IMR-90 (cell line): Measurements from ENCODE around the gene DAB1. TPM values are rescaled to one million over a fixed set of nuclear protein-coding genes. Genes with fewer than 3 reads are reported as not detected.

Source experiments
- ATAC-seq: fragments of 200-7000 bp; cut with Tn5 transposase; 2 replicates; pipeline ENCODE4 v1.9.1; 2020; ENCODE audit warnings: low read depth, mild to moderate bottlenecking, moderate library complexity
- BruUV-seq: library from RNA; stranded (reverse); fragments of 400-500 nt; replicated peaks from 2 replicates; lab custom pipeline; 2021; lab: Mats Ljungman, UMichigan
- CTCF ChIA-PET: fragments of 300-600 bp; formaldehyde crosslinking; extraction: SDS; loops from one replicate; lab custom pipeline; 2021; ENCODE audit warnings: antibody characterized with exemption; lab: Yijun Ruan, JAX
- POLR2A ChIA-PET: fragments of 300-600 bp; sonication (Branson Sonifier 250); formaldehyde crosslinking; loops from one replicate; lab custom pipeline; 2022; ENCODE audit warnings: antibody characterized with exemption; ENCODE audit not compliant: unreplicated experiment; lab: Charles Lee
- DNase-seq: peaks from one replicate; pipeline ENCODE4 v3.0.0; 2013
- H2AFZ ChIP-seq: replicated peaks from 2 replicates; pipeline ENCODE3; 2013; ENCODE audit warnings: low read length, mild to moderate bottlenecking; ENCODE audit not compliant: poor library complexity
- H2AK5ac ChIP-seq: 2 replicates; pipeline ENCODE4 v1.6.1; 2013; ENCODE audit warnings: low read depth, low read length, inconsistent platforms
- H2AK9ac ChIP-seq: replicated peaks from 2 replicates; pipeline ENCODE3; 2013; ENCODE audit warnings: mild to moderate bottlenecking, low read depth, low read length, moderate library complexity; ENCODE audit not compliant: poor library complexity
- H2BK120ac ChIP-seq: 2 replicates; pipeline ENCODE4 v1.6.1; 2013; ENCODE audit warnings: low read depth, low read length, inconsistent platforms
- H2BK15ac ChIP-seq: 3 replicates; pipeline ENCODE4 v1.6.1; 2013; ENCODE audit warnings: low read depth, low read length, inconsistent platforms
- H2BK20ac ChIP-seq: 2 replicates; pipeline ENCODE4 v1.6.1; 2013; ENCODE audit warnings: low read depth, mild to moderate bottlenecking, inconsistent platforms, low read length, moderate library complexity
- H2BK5ac ChIP-seq: 2 replicates; pipeline ENCODE4 v1.6.1; 2013; ENCODE audit warnings: mild to moderate bottlenecking, low read depth, low read length, inconsistent platforms; ENCODE audit not compliant: poor library complexity, severe bottlenecking
- H3K14ac ChIP-seq: replicated peaks from 2 replicates; pipeline ENCODE4 v1.6.1; 2013; ENCODE audit warnings: low read depth, low read length, inconsistent platforms
- H3K18ac ChIP-seq: 2 replicates; pipeline ENCODE4 v1.6.1; 2013; ENCODE audit warnings: low read depth, low read length, control low read depth
- H3K23ac ChIP-seq: 2 replicates; pipeline ENCODE4 v1.6.1; 2013; ENCODE audit warnings: low read depth, low read length, inconsistent platforms
- H3K27ac ChIP-seq: 2 replicates; pipeline ENCODE4 v1.5.1; 2013; ENCODE audit warnings: mild to moderate bottlenecking, control low read depth, low read length; ENCODE audit not compliant: insufficient read depth
- H3K27me3 ChIP-seq: 2 replicates; pipeline ENCODE4 v1.6.1; 2013; ENCODE audit warnings: low read length; ENCODE audit not compliant: control insufficient read depth, insufficient read depth
- H3K36me3 ChIP-seq: 2 replicates; pipeline ENCODE4 v1.6.1; 2013; ENCODE audit warnings: low read length, mixed read lengths; ENCODE audit not compliant: control insufficient read depth, insufficient read depth
- H3K4ac ChIP-seq: 2 replicates; pipeline ENCODE4 v1.6.1; 2013; ENCODE audit warnings: low read depth, low read length, inconsistent platforms
- H3K4me1 ChIP-seq: 2 replicates; pipeline ENCODE4 v1.6.1; 2013; ENCODE audit warnings: low read length, mixed read lengths; ENCODE audit not compliant: control insufficient read depth, insufficient read depth
- H3K4me2 ChIP-seq: 2 replicates; pipeline ENCODE4 v1.6.1; 2013; ENCODE audit warnings: low read depth, mild to moderate bottlenecking, control low read depth, low read length, moderate library complexity
- H3K4me3 ChIP-seq: 2 replicates; pipeline ENCODE4 v1.5.1; 2013; ENCODE audit warnings: low read depth, mild to moderate bottlenecking, control low read depth, low read length, moderate library complexity; ENCODE audit not compliant: insufficient read depth
- H3K56ac ChIP-seq: 2 replicates; pipeline ENCODE4 v1.6.1; 2013; ENCODE audit warnings: low read length, inconsistent platforms; ENCODE audit not compliant: insufficient read depth; ENCODE audit errors: extremely low read depth
- H3K79me1 ChIP-seq, 2 experiments: 2 replicates each; pipeline ENCODE4 v1.6.1; 2013; ENCODE audit warnings: low read length in 2 of 2, inconsistent platforms in 1 of 2, low read depth in 1 of 2
- H3K9ac ChIP-seq: 2 replicates; pipeline ENCODE4 v1.6.1; 2013; ENCODE audit warnings: low read depth, low read length, control low read depth
- H3K9me1 ChIP-seq: 2 replicates; pipeline ENCODE4 v1.6.1; 2013; ENCODE audit warnings: low read length, inconsistent platforms; ENCODE audit not compliant: insufficient read depth
- H3K9me3 ChIP-seq: 2 replicates; pipeline ENCODE4 v1.6.1; 2013; ENCODE audit warnings: low read length; ENCODE audit not compliant: control insufficient read depth, insufficient read depth
- H4K20me1 ChIP-seq: 2 replicates; pipeline ENCODE4 v1.6.1; 2013; ENCODE audit warnings: low read length, inconsistent platforms; ENCODE audit not compliant: insufficient read depth
- H4K5ac ChIP-seq: 2 replicates; pipeline ENCODE4 v1.6.1; 2013; ENCODE audit warnings: mild to moderate bottlenecking, low read depth, low read length, control low read depth
- H4K8ac ChIP-seq, 2 experiments: 2 replicates each; pipeline ENCODE4 v1.6.1; 2013; ENCODE audit warnings: low read depth in 2 of 2, low read length in 2 of 2, control low read depth in 1 of 2, inconsistent platforms in 1 of 2
- H4K91ac ChIP-seq: 2 replicates; pipeline ENCODE4 v1.6.1; 2013; ENCODE audit warnings: low read depth, low read length, inconsistent platforms; ENCODE audit not compliant: insufficient read depth
- BHLHE40 ChIP-seq: fragments of 150-350 bp; IDR thresholded peaks from 2 replicates; pipeline ENCODE4 v1.6.1; 2016; ENCODE audit warnings: mild to moderate bottlenecking, low read depth, low read length
- CEBPB ChIP-seq: IDR thresholded peaks from 2 replicates; pipeline ENCODE4 v1.6.1; 2012; ENCODE audit warnings: low read depth, low read length, improper control_type of control experiment
- CHD1 ChIP-seq: IDR thresholded peaks from 2 replicates; pipeline ENCODE4 v1.6.1; 2012; ENCODE audit warnings: low read depth, low read length, improper control_type of control experiment
- ELK1 ChIP-seq: fragments of 150-350 bp; IDR thresholded peaks from 2 replicates; pipeline ENCODE4 v1.6.1; 2016; ENCODE audit warnings: low read depth, mild to moderate bottlenecking, low read length, moderate library complexity, borderline replicate concordance
- FOS ChIP-seq: fragments of 150-350 bp; IDR thresholded peaks from 2 replicates; pipeline ENCODE4 v1.6.1; 2016; ENCODE audit warnings: low read depth, low read length
- MAFK ChIP-seq: IDR thresholded peaks from 2 replicates; pipeline ENCODE4 v1.6.1; 2012; ENCODE audit warnings: low read depth, low read length, improper control_type of control experiment
- MAZ ChIP-seq: IDR thresholded peaks from 2 replicates; pipeline ENCODE4 v1.6.1; 2012; ENCODE audit warnings: low read depth, mild to moderate bottlenecking, low read length, improper control_type of control experiment, moderate library complexity, borderline replicate concordance
- MXI1 ChIP-seq: IDR thresholded peaks from 2 replicates; pipeline ENCODE4 v1.6.1; 2012; ENCODE audit warnings: low read depth, mild to moderate bottlenecking, low read length, moderate library complexity, borderline replicate concordance
- NFE2L2 ChIP-seq: fragments of 150-350 bp; IDR thresholded peaks from 2 replicates; pipeline ENCODE4 v1.6.1; 2016; ENCODE audit warnings: low read depth, mild to moderate bottlenecking, low read length
- POLR2A ChIP-seq: IDR thresholded peaks from 2 replicates; pipeline ENCODE4 v1.6.1; 2012; ENCODE audit warnings: mild to moderate bottlenecking, low read depth, low read length
- RAD21 ChIP-seq: IDR thresholded peaks from 2 replicates; pipeline ENCODE4 v1.6.1; 2012; ENCODE audit warnings: low read length, improper control_type of control experiment
- RCOR1 ChIP-seq: IDR thresholded peaks from 2 replicates; pipeline ENCODE4 v1.6.1; 2012; ENCODE audit warnings: mild to moderate bottlenecking, low read length, improper control_type of control experiment; ENCODE audit not compliant: insufficient replicate concordance
- RFX5 ChIP-seq: IDR thresholded peaks from 2 replicates; pipeline ENCODE4 v1.8.0; 2012; ENCODE audit warnings: low read depth, mild to moderate bottlenecking, low read length, moderate library complexity
- SMC3 ChIP-seq: fragments of 150-350 bp; IDR thresholded peaks from 2 replicates; pipeline ENCODE4 v1.6.1; 2016; ENCODE audit warnings: low read depth, mild to moderate bottlenecking, antibody characterized with exemption, low read length, moderate library complexity
- USF2 ChIP-seq: fragments of 150-350 bp; IDR thresholded peaks from 2 replicates; pipeline ENCODE4 v1.6.1; 2017; ENCODE audit warnings: mild to moderate bottlenecking, antibody characterized with exemption, low read length, low read depth
- WGBS, 2 experiments: methylation state at CpG; one replicate each; pipeline versions ENCODE4 v1.1.5 to v1.1.7; 2013; ENCODE audit warnings: missing lambda C conversion rate in 2 of 2; ENCODE audit not compliant: insufficient read length in 1 of 2; ENCODE audit errors: extremely low coverage in 2 of 2; 5-methylcytosine and 5-hydroxymethylcytosine counted together
- dilution Hi-C: fragments of 300-500 bp; cut with HindIII; formaldehyde crosslinking; loops from one replicate; pipeline ENCODE4 v1.14.3; 2018; ENCODE audit warnings: low sequenced_read_pairs; ENCODE audit not compliant: unreplicated experiment
- in situ Hi-C: fragments of 300-500 bp; cut with MboI; formaldehyde crosslinking; loops from 3 replicates; pipeline ENCODE4 v1.14.3; 2019; ENCODE audit warnings: low sequenced_read_pairs, inconsistent platforms, mixed read lengths
- intact Hi-C: fragments of 100-400 bp; cut with micrococcal nuclease; formaldehyde crosslinking; loops from 2 replicates; pipeline ENCODE4 v1.10.0; 2022
- polyA plus RNA-seq, 3 experiments: library from polyadenylated mRNA; depleted of rRNA; stranded (reverse); fragments of >200 nt; gene quantifications; 2 replicates each; pipeline ENCODE4 v1.2.3, GENCODE V29; 2012; ENCODE audit warnings: low replicate concordance in 1 of 3
- total RNA-seq: library from RNA; depleted of rRNA; stranded (reverse); fragments of >200 nt; gene quantifications from 2 replicates; pipeline ENCODE4 v1.2.3, GENCODE V29; 2012
- TF ChIP-seq, protein P1 (sequence below): conservative IDR thresholded peaks from 2 replicates; pipeline ENCODE4 v1.5.1; 2012; ENCODE audit warnings: mild to moderate bottlenecking, low read depth, low read length, improper control_type of control experiment

The DAB1 gene
- total and polyA plus RNA-seq, 2 of the 4 experiments (the other 2 are of a cell fraction), result 0.18 to 0.41 TPM

- H2BK15ac ChIP-seq, result no peak overlapping the region
- no peaks in the 10 kb centered on the region for H3K27me3 ChIP-seq
- no peak overlapping the region for H2AFZ ChIP-seq
- no peak for TF ChIP-seq FOS
- TF ChIP-seq RAD21, result no peak
- TF ChIP-seq USF2, result no peak
- no peak for TF ChIP-seq SMC3
- TF ChIP-seq POLR2A, result no peak
- no peak for TF ChIP-seq RCOR1
- TF ChIP-seq MAFK, result no peak
- TF ChIP-seq MAZ, result no peak
- no peak for TF ChIP-seq RFX5
- no peak for TF ChIP-seq CHD1
- TF ChIP-seq NFE2L2, result no peak
- TF ChIP-seq, protein P1, sequence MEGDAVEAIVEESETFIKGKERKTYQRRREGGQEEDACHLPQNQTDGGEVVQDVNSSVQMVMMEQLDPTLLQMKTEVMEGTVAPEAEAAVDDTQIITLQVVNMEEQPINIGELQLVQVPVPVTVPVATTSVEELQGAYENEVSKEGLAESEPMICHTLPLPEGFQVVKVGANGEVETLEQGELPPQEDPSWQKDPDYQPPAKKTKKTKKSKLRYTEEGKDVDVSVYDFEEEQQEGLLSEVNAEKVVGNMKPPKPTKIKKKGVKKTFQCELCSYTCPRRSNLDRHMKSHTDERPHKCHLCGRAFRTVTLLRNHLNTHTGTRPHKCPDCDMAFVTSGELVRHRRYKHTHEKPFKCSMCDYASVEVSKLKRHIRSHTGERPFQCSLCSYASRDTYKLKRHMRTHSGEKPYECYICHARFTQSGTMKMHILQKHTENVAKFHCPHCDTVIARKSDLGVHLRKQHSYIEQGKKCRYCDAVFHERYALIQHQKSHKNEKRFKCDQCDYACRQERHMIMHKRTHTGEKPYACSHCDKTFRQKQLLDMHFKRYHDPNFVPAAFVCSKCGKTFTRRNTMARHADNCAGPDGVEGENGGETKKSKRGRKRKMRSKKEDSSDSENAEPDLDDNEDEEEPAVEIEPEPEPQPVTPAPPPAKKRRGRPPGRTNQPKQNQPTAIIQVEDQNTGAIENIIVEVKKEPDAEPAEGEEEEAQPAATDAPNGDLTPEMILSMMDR, result no peak
- no peak for TF ChIP-seq CEBPB
- no peak for TF ChIP-seq MXI1
- no peak for TF ChIP-seq ELK1
- no peak for TF ChIP-seq BHLHE40
- BruUV-seq, result no TSS peak
- no peak overlapping the region for H3K27ac ChIP-seq
- no peaks in the 10 kb centered on the region for H3K79me1 ChIP-seq
- DNase-seq (no peak), ATAC-seq (no peak)
- ChIA-PET POLR2A (no interaction called here), CTCF (interaction anchor here (1.6 kb wide), 1 partner anchor 10 kb away, joined by 3 read pairs; no protein-coding TSS in a partner anchor)
- H3K4ac ChIP-seq, result no peak overlapping the region
- no peak overlapping the region for H3K4me2 ChIP-seq
- H4K5ac ChIP-seq, result no peak overlapping the region
- H3K9me3 ChIP-seq, result no peaks in the 10 kb centered on the region
- in situ Hi-C loops, result no loop called here
- H3K9me1 ChIP-seq, result no peaks in the 10 kb centered on the region
- no peak overlapping the region for H3K14ac ChIP-seq
- H3K9ac ChIP-seq, result no peak overlapping the region
- intact Hi-C loops, result no loop called here
- dilution Hi-C loops, result no loop called here
- WGBS, 2 experiments, result no CpG with 5 or more reads among the region's 3 CpGs
- H2AK5ac ChIP-seq, result no peak overlapping the region
- H3K4me1 ChIP-seq, result peaks cover 2% of the 10 kb centered on the region; the same call in 1 of the 2 replicates
- H3K36me3 ChIP-seq, result no peaks in the 10 kb centered on the region
- H4K8ac ChIP-seq, result no peak overlapping the region
- no peak overlapping the region for H2BK5ac ChIP-seq
- H3K23ac ChIP-seq, result no peak overlapping the region
- no peak overlapping the region for H4K91ac ChIP-seq
- H2BK20ac ChIP-seq, result no peak overlapping the region
- H4K20me1 ChIP-seq, result no peaks in the 10 kb centered on the region
- H2AK9ac ChIP-seq, result no peak overlapping the region
- H3K4me3 ChIP-seq, result no peak overlapping the region
- H3K18ac ChIP-seq, result no peak overlapping the region
- H3K56ac ChIP-seq, result no peak overlapping the region
- H2BK120ac ChIP-seq, result no peak overlapping the region
Observed at GRCh38 chr1:57109883-57110282, 314.0 kb downstream of the DAB1 start.
